NCI-H510A (cell line): ENCODE data around the gene GCLM.
"Not testable (repeated sequence)": the region's sequence is repeated elsewhere in the genome, so short reads cannot be mapped to it uniquely, and the experiment has no call there.

Experiments
- DNase-seq: peaks from one replicate; lab custom pipeline; 2025; lab: John Stamatoyannopoulos, UW

GCLM gene, protein sequence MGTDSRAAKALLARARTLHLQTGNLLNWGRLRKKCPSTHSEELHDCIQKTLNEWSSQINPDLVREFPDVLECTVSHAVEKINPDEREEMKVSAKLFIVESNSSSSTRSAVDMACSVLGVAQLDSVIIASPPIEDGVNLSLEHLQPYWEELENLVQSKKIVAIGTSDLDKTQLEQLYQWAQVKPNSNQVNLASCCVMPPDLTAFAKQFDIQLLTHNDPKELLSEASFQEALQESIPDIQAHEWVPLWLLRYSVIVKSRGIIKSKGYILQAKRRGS

DNA sequence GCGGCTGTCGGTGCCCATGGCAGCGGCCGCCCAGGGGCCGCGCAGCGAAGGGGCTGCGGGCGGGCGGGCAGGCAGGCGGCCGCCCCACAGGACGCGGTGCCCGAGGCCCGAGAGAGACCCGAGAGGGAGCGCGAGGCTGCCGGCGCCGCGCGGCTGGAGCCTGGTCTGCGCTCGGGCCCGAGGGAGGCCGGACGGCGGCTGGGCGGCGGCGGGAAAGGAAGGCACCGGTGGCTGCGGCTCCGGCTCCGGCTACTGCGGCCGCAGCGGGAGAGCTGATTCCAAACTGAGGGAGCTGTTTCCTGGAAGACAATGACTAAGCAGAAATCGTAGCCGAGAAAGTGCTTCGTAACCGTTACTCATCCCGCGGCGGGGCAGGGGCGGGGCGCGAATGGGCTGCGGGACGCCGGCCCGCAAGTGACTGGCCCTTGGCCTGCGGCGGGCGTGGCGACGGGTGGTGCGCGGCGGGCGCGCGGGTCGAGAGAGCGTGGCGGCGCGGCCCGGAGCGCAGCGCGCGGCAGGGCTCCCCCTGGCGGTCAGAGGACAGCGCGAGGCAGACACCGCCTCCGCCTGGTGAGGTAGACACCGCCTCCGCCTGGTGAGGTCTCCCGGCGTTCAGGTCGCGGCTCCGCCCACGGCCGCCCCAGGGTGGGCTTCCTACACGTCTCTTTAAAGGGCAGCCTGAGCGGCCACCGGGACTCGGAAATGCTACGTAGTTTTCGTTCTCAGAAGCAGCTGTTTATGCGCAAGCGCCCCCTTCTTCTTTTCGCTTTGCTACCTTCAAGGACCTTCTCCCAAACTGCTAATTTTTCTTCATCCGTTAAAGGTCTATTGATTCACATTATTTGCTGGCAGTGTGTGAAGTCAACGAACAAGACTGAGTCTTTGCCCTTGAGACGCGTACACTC, at the start of gene GCLM:
Gene GCLM (minus strand): TSS at position 285 of the 905 bp plus-strand sequence. CDS start 267 bp downstream, at position 18.
- peak; percentile 88 for DNase-seq

DNA sequence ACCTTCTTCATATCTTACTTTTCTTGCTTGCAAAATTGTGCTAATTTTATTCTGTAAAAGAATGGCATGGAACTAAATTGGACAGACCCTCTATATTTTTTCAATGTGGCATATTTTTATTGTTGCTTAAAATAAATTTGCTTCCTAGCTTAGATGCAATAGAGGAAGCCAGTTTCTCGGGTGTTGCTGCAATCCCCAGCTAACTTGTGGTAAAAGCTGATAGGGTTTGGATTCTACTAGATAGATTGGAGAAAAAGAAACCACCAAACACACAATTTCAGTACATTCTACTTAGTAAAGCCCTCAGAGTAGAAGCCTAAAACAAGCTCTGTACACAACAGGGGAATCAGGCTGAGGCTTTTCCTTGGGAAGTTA, 49.5 kb upstream of the GCLM start:
- DNase-seq: no peak

DNA sequence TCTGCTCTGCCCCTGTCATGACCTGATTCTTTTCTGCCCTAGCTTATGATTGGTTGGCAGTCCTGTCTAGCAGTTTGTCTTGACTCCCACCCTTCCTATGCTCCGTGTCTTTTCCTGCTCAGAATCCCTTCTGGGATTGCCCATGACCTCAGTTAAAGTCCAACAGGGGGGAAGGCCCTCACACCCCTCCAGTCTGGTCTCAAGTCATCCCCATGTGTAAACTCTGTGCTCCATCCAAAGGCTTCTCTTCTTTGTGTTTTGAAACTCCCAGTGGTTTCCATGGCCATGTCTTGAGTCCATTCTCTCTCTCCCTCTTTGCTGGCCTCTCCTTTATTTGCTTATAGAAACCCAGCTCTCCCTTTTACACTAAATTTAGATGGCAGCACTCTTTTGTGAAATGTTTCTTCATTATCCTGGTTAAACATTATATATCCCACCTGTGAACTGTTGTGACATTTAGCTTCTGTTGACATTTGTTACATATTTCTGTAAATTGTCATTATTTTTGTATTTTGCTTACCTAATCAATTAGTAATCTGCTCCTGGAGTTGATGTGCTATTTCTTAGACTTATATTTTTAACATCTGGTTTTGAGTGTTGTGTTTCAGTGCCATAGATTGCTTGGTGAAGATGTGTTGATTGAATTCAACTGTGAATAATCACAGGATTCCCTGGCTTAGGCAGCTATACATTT, 48.9 kb upstream of the GCLM start:
- no peak for DNase-seq

DNA sequence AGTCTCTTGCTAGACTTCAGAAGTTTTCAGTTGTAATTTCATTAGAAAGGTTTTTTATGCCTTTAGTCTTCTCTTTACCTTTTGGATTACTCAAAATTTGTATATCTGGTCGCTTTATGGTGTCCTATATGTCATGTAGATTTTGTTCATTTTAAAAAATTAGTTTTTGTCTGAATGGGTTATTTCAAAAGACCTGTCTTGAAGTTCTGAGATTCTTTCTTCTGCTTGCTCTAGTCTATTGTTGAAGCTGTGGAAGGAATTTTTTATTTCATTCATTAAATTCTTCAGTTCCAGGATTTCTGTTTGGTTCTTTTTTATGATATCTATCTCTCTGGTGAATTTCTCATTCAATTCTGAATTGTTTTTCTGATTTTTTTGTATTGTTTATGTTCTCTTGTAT, 46.5 kb upstream of the GCLM start:
- DNase-seq: no peak

DNA sequence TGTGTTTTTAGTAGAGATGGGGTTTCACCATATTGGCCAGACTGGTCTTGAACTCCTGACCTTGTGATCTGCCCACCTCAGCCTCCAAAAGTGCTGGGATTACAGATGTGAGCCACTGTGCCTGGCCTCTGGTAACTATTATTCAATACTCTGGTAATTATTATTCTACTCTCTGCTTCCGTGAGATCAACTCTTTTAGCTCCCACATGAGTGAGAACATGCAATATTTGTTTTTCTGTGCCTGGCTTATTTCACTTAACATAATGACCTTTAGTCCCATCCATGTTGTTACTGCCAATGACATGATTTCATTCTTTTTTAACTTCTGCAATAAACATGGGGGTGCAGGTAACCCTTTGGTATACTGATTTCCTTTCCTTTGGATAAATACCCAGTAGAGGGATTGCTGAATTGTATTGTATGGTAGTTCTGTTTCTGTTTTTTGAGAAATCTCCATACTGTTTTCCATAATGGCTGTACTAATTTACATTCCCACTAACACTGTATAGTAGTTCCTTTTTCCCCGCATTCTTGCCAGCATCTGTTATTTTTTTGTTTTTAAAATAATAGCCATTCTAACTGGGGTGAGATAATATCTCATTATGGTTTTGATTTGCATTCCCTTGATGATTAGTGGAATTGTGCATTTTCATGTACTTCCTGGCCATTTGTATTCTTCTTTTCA, 37.9 kb upstream of the GCLM start:
- not testable (repeated sequence) for DNase-seq

DNA sequence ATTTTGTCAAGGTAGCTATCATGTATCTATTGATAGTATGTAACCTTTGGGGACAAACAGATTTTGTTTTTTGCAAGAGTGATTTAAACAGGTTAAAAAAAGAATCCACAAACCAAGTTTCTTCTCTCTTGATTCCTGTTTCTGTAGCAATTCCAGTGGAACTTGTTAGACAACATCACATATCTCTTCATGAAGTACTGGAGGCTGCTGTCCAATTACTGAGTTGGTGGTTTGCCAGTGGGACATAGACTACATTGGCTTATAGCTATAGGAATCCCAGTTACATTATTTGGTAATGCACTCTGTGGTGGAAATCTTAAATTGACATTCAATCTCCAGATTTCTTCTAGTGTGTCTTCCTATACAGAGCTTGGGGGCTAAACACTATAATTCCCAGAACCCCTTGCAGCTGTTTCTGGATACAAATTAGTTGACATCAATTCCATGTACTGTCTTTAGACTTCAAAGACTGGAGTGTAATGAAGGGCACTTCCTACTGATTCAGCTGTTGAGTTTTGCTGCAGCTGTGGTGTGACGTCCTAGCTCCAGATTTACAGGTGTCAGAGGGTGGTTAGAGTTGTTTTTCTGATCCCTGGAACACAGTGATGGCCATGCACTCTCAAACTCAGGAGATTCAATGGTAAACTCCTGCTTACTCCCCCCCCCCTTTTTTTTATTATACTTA, 29.4 kb upstream of the GCLM start:
- no peak for DNase-seq

DNA sequence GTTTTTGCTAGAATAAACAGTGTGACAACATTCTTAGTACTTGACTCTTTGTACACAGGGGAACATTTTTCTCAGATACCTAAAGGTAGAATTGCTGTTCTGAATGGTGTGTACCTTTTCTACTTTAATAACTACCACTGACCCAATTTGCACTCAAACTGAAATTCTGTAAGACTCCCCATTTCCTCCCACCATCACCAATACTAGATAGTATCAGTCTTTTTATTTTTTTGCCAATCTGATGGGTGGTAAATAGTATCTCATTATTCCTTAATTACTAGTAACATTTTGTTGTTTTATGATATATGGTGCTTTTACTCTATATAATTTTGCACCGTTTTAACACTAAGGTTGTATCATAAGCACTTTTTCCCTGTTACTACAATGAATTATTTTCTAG, 28.8 kb upstream of the GCLM start:
- DNase-seq: no peak

DNA sequence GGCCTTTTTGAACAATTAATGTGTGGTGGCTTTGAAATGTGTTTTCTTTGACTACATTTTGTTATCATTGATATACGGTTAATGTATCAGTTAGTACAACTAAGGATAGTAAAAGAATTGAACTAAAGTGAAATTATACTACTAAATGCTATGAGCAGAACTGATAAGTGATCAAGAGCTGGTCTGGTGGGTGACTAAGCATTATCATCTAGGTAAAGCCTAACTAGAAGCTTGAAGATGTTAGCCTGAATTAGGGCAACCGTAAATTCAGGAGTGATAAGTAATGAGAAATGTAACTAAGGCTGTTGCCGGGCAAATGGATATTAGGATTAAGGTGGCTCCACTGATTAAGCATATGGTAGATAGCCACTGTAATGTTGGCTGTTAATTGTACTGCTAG, 16.0 kb upstream of the GCLM start:
- DNase-seq: no peak

DNA sequence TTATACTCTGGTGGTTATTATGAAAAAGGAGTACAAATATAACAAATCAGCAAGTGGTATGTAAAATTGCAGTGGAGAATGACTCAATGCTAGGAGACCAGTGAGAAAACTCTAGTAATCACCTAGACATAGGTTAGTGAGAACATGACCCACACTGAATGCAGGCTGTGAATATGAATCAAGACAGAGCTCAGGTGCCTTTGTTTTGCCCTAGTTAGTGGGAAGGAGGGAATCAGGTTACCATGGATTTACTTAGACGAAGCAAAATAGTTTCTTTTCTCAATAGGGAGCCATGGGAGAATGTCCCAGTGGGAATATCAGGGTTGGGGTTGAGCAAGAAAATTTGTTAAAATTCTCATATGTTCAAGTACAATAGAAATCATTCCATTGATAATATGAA, 10.6 kb upstream of the GCLM start:
- DNase-seq: no peak

DNA sequence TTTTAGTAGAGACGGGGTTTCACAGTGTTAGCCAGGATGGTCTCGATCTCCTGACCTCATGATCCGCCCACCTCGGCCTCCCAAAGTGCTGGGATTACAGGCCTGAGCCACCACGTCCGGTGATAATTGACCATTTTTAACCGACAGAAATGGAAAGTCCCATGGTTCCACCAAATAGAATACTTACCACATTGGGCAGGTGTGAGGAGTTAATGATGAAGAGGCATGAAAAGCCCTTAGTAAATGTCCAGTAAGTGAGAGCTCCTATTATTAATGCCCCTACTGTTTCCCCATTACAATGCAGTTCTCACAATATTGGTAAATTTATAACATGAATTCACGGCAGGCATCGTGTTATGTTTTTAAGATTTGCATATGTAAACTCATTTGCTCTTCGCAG, 8.1 kb upstream of the GCLM start:
- no peak for DNase-seq

DNA sequence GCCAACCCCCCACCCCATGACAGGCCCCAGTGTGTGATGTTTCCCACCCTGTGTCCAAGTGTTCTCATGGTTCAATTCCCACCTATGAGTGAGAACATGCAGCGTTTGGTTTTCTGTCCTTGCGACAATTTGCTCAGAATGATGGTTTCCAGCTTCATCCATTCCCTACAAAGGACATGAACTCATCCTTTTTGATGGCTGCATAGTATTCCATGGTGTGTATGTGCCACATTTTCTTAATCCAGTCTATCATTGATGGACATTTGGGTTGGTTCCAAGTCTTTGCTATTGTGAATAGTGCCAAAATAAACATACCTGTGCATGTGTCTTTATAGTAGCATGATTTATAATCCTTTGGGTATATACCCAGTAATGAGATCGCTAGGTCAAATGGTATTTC, 1.6 kb upstream of the GCLM start:
- not testable (repeated sequence) for DNase-seq

DNA sequence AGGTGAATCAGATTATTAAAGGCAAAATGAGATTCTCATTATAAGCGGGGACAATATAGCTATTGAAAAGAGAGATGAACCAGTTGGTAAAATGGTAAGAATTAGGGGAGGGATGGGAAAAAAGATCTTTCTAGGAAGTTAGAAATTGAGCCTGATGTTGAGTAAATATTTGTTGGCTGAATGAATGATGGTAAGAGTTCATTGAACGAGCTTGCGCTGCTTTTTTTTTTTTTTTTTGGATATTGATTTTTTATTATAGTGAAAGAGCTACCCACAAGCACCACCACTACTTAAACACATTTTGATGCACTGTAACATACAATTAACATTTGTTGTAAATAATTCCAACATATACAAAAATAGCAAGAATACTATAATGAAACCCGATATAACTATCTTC, 1.1 kb upstream of the GCLM start:
- no peak for DNase-seq

DNA sequence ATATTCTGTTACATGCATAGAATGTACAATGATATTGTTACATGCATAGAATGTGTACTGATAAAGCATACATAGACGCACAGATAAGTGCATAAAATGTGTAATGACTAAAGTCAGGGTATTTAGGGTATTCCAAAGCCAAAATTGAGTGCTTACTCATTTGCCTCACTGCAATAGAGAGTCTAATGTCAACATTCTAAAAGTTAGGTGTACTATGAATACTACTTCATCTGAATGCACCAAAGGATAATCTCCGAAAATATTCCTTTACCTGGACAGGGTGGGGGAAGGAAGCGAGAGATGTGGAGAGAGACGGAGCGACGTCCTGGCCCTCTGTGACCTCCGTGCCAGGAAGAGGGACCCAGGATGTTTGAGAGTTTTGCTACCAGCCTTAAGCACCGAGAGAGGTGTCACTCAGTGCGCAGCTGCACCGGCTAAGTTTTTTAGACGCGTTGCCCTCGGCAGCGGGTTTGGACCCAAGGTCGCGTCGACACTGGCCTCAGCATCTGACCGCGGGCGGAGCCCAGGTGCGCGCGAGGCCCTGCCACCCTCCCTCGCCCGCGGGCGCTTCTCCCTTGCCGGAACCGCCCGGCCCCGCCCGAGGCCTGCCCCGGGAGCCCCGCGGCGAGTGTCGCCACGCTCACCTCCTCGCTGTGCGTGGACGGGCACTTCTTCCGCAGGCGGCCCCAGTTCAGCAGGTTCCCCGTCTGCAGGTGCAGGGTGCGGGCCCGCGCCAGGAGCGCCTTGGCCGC, 660 bp downstream of the GCLM start:
- DNase-seq: peak; percentile 44

DNA sequence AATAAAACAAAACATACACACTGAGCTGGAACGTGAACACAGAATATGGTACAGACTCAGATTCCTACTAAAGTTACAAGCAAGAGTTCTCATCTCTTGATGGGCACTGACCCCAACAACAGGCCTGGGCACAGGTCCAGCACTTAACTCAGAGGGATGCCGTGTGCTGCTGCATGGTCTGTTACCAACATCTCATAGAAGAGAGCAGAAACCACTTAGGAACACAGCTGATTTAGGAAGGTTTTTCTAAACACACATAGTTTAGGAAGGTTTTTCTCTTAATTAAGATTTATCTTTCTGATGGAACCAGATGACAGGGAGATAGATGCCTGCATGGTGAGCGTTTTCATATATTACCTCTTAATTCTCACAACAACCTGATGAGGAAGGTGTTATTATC, 1.5 kb downstream of the GCLM start:
- DNase-seq: peak; percentile 22

DNA sequence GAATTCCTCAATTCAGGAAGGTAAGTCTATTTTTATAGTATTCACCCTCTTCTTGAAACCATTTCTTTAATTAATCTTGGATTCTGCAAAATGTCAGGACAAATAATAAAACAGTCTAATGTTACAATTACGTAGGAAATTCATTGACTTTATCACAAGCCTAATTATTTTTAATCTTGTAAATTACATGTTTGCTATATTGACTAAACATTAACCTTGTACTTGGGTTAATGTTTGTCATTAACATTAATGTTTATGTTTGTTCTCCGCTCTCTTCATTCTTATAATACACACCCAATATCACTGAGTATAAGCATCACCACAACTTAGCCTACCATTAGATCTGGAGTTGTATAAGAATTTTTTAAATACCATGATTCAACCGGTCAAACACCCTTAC, 2.8 kb downstream of the GCLM start:
- no peak for DNase-seq

DNA sequence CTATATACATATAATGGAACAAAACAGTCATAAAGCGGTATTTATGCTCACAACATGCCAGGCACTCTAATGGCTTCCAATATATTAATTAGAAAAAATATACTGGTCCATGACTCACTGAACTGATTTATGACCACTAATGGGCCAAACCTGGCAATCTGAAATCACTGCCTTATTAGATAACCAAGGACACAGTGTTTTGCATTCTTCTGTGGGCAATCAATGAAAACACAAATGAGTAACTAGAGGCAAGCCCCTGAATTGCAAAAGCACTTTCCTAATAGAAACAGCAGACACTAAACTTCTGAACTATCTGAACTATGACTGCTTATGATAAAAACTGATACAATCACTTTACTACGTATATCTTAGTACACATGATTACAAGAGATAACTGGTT, 3.5 kb downstream of the GCLM start:
- no peak for DNase-seq

DNA sequence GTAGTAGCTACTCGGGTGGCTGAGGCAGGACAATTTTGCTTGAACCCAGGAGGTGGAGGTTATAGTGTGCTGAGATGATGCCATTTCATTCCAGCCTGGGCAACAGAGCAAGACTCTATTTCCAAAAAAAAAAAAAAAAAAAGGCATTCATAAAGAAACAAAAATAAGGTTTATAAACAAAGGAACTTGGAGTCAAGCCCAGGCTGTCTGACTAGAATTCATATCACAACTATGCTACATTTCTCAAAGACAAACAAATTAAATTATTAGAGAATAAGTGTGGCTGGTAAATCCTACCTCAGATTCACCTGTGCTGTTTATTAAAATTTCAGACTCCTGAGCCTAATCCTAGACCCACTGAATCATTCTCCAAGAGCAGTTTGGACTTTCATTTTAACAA, 4.2 kb downstream of the GCLM start:
- no peak for DNase-seq

DNA sequence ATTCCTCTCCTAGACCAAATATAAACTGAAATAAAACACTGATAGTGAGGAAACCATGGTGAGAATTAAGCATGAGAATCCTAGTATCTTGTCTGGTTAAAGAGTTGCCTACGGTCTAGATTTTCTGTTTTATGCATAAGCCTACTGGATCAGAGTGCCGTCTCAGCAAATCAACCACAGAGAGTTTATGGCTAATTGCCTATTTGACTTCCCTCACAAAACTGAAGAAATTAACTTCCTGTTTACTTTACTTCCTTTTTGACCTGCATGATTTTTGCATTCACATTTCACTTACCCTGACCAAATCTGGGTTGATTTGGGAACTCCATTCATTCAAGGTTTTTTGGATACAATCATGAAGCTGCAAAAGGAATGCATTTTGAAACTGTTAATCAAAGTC, 5.0 kb downstream of the GCLM start:
- DNase-seq: no peak

DNA sequence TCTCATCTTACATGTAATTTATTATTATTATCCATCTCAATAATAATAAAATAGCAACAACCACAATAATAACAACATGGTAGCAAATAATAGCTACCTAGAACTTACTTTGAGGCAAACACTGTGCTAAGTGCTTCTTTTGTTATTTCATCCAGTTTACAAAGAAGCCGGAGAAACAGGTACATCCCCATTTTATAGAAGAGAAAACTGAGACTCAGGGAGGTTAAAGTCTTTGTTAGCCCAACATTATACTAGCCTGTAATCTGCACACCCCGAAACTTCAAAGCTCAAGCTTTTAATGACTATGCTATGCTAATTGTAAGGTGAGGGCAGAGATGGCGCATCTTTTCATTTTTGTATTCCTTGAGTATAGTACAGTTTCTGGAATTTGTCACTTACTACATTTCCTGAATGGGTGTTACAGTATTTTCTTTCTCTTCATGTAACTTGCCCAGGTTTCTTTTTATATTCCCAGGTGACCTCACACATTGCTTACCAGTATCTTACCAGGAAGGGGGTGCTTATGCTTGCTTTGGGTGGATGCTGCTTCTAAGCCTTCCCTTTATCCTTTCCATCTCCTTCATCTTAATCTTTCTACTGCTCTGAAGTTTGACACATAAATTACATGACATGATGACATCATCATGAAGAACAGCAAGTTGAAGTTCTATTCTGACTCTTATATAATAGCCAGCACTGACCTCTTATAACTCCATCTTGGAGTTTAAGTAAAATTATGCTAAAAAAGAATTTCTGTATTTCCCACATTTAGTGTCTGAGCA, 8.3 kb downstream of the GCLM start:
- DNase-seq: no peak

DNA sequence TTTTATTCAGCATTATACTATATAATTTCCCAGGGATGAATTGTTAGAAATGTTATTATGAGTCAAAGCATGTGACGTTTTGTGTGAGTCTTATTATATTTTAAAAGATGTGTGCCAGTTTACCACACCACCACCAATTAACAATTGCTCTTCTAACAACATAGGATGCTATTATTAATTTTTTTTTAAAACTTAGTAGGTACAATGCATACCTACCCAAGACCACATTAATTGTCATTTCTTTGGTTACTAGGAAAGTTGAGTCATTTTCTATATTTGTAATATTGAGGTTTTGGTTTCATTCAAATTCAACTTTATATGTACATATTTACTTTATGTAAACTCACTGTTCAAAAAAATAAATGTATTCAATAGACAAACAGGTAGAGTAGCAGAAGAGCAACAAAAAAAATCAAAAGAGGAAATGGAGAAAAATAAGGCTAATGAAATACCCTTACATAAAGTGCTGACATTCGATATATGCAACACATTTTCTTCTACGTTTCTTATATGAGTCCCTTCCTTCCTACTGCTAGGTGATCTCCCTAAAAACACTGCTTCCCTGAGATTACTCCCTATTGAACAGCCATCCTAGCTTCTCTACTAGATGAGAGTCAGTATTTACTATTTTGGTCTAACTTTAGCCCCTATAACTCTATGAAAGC, 9.6 kb downstream of the GCLM start:
- no peak for DNase-seq
